WTC11 (cell line): ENCODE data around the gene FGFBP1. TPM values are rescaled to one million over a fixed set of nuclear protein-coding genes. Genes with fewer than 3 reads are reported as not detected.

Experiments used
- ATAC-seq: fragments of 200-7000 bp; cut with Tn5 transposase; 2 replicates; pipeline ENCODE4 v1.10.0; 2021; ENCODE audit warnings: mild to moderate bottlenecking, moderate library complexity
- CTCF ChIA-PET: fragments of 300-600 bp; sonication (Branson Sonifier 250); formaldehyde crosslinking; loops from one replicate; lab custom pipeline; 2021; ENCODE audit warnings: antibody characterized with exemption; lab: Charles Lee
- POLR2A ChIA-PET: fragments of 350-600 bp; sonication (Branson Sonifier 250); formaldehyde crosslinking; loops from one replicate; lab custom pipeline; 2021; ENCODE audit warnings: antibody characterized with exemption; lab: Charles Lee
- DNase-seq: peaks from one replicate; pipeline ENCODE4 v3.0.0; 2021; ENCODE audit warnings: low spot score
- H3K27ac Mint-ChIP-seq: 2 replicates; pipeline ENCODE4 v1.8.0; 2021; ENCODE audit warnings: mixed read lengths
- H3K27me3 Mint-ChIP-seq: 2 replicates; pipeline ENCODE4 v1.8.0; 2021; ENCODE audit warnings: low read depth, mild to moderate bottlenecking, moderate library complexity, mixed read lengths
- H3K36me3 Mint-ChIP-seq: 2 replicates; pipeline ENCODE4 v1.8.0; 2021; ENCODE audit warnings: mixed read lengths
- H3K4me1 Mint-ChIP-seq: 2 replicates; pipeline ENCODE4 v1.8.0; 2022; ENCODE audit warnings: mixed read lengths
- H3K4me3 Mint-ChIP-seq: 2 replicates; pipeline ENCODE4 v1.8.0; 2021; ENCODE audit warnings: mild to moderate bottlenecking, moderate library complexity, mixed read lengths
- H3K9me3 Mint-ChIP-seq: 2 replicates; pipeline ENCODE4 v1.8.0; 2021; ENCODE audit warnings: mixed read lengths
- CBFB ChIP-seq: sonication (generic); formaldehyde crosslinking; IDR thresholded peaks from 2 replicates; pipeline ENCODE4 v1.8.1; 2022; ENCODE audit warnings: mild to moderate bottlenecking, low read depth, missing genetic modification reagents
- CREB1 ChIP-seq: sonication (generic); formaldehyde crosslinking; IDR thresholded peaks from 2 replicates; pipeline ENCODE4 v1.8.0; 2023; ENCODE audit warnings: mild to moderate bottlenecking, missing genetic modification reagents
- ETV6 ChIP-seq: sonication (generic); formaldehyde crosslinking; IDR thresholded peaks from 2 replicates; pipeline ENCODE4 v1.8.1; 2022; ENCODE audit warnings: mild to moderate bottlenecking, missing genetic modification reagents
- FOXP1 ChIP-seq: sonication (generic); formaldehyde crosslinking; IDR thresholded peaks from 2 replicates; pipeline ENCODE4 v1.8.0; 2022; ENCODE audit warnings: missing genetic modification reagents, mild to moderate bottlenecking, moderate library complexity, borderline replicate concordance
- GRHL2 ChIP-seq: fragments of 250-450 bp; sonication (Bioruptor Pico); IDR thresholded peaks from 2 replicates; pipeline ENCODE4 v1.8.0; 2022; ENCODE audit warnings: mild to moderate bottlenecking, moderate library complexity; ENCODE audit not compliant: insufficient replicate concordance, severe bottlenecking
- HMGA2 ChIP-seq: fragments of 250-450 bp; sonication (Bioruptor Pico); IDR thresholded peaks from 2 replicates; pipeline ENCODE4 v1.4.0; 2021; ENCODE audit warnings: mild to moderate bottlenecking, moderate library complexity
- HMGXB4 ChIP-seq: sonication (generic); formaldehyde crosslinking; IDR thresholded peaks from 2 replicates; pipeline ENCODE4 v1.8.1; 2023; ENCODE audit warnings: mild to moderate bottlenecking, moderate library complexity, missing genetic modification reagents
- IRF1 ChIP-seq: sonication (generic); formaldehyde crosslinking; IDR thresholded peaks from 2 replicates; pipeline ENCODE4 v1.8.0; 2023; ENCODE audit warnings: missing genetic modification reagents
- KAT7 ChIP-seq: sonication (generic); formaldehyde crosslinking; IDR thresholded peaks from 2 replicates; pipeline ENCODE4 v1.8.1; 2023; ENCODE audit warnings: missing genetic modification reagents, mild to moderate bottlenecking, borderline replicate concordance
- MXD4 ChIP-seq: fragments of 250-450 bp; sonication (Bioruptor Pico); IDR thresholded peaks from 2 replicates; pipeline ENCODE4 v1.8.0; 2021; ENCODE audit warnings: mild to moderate bottlenecking, moderate library complexity, borderline replicate concordance
- NFATC4 ChIP-seq: fragments of 250-450 bp; sonication (Bioruptor Pico); IDR thresholded peaks from 2 replicates; pipeline ENCODE4 v1.9.0; 2021; ENCODE audit warnings: mild to moderate bottlenecking
- NR2C2 ChIP-seq: sonication (generic); formaldehyde crosslinking; IDR thresholded peaks from 2 replicates; pipeline ENCODE4 v1.8.0; 2022; ENCODE audit warnings: mild to moderate bottlenecking, missing genetic modification reagents
- OVOL2 ChIP-seq: fragments of 250-450 bp; sonication (Bioruptor Pico); IDR thresholded peaks from 2 replicates; pipeline ENCODE4 v1.9.0; 2021; ENCODE audit warnings: mild to moderate bottlenecking, borderline replicate concordance
- PREB ChIP-seq: sonication (generic); formaldehyde crosslinking; IDR thresholded peaks from 2 replicates; pipeline ENCODE4 v1.8.1; 2022; ENCODE audit warnings: mild to moderate bottlenecking, missing genetic modification reagents, moderate library complexity, borderline replicate concordance
- SMAD4 ChIP-seq: sonication (generic); formaldehyde crosslinking; IDR thresholded peaks from 2 replicates; pipeline ENCODE4 v1.8.0; 2022; ENCODE audit warnings: mild to moderate bottlenecking, missing genetic modification reagents
- TP53 ChIP-seq: sonication (generic); formaldehyde crosslinking; IDR thresholded peaks from 2 replicates; pipeline ENCODE4 v1.8.1; 2023; ENCODE audit warnings: mild to moderate bottlenecking, missing genetic modification reagents
- ZMAT4 ChIP-seq: fragments of 250-450 bp; sonication (Bioruptor Pico); IDR thresholded peaks from 2 replicates; pipeline ENCODE4 v1.9.0; 2021; ENCODE audit warnings: mild to moderate bottlenecking
- ZNF263 ChIP-seq: sonication (generic); formaldehyde crosslinking; IDR thresholded peaks from 2 replicates; pipeline ENCODE4 v1.8.1; 2022; ENCODE audit warnings: low read depth, mild to moderate bottlenecking, moderate library complexity, missing genetic modification reagents
- ZNF317 ChIP-seq: sonication (generic); formaldehyde crosslinking; IDR thresholded peaks from 2 replicates; pipeline ENCODE4 v1.8.1; 2023; ENCODE audit warnings: low read depth, mild to moderate bottlenecking, moderate library complexity, missing genetic modification reagents, borderline replicate concordance
- ZNF423 ChIP-seq: fragments of 250-450 bp; sonication (Bioruptor Pico); IDR thresholded peaks from 2 replicates; pipeline ENCODE4 v2.1.2; 2022; ENCODE audit warnings: mild to moderate bottlenecking, moderate library complexity
- total RNA-seq: library from RNA; stranded (reverse); gene quantifications from 3 replicates; pipeline ENCODE4 v1.2.3, GENCODE V29; 2021

FGFBP1 gene
- total RNA-seq, 1 experiment from 2014 or later = not detected

GRCh38 chr4:15953625-15954024 lies 15.1 kb upstream of the FGFBP1 start:
- H3K27me3 Mint-ChIP-seq = 0 out of 2 replicates have a peak, but pooled peaks cover 4% of the 10 kb centered on the region
- no peak overlapping the region for H3K4me3 Mint-ChIP-seq
- H3K9me3 Mint-ChIP-seq = peaks cover 35% of the 10 kb centered on the region
- no peak for DNase-seq
- peaks cover 15% of the 10 kb centered on the region for H3K36me3 Mint-ChIP-seq
- POLR2A ChIA-PET = no interaction called here
- no peak for ATAC-seq
- H3K4me1 Mint-ChIP-seq = peaks cover 12% of the 10 kb centered on the region
- no peak for TF ChIP-seq CBFB (CRISPR knock-in tag)
- no peak for TF ChIP-seq HMGA2 (CRISPR knock-in tag)
- TF ChIP-seq KAT7 (CRISPR knock-in tag) = no peak
- no peak for TF ChIP-seq MXD4 (CRISPR knock-in tag)
- no peak for TF ChIP-seq ETV6
- TF ChIP-seq NR2C2 (CRISPR knock-in tag) = no peak
- TF ChIP-seq PREB = no peak
- no peak for TF ChIP-seq TP53 (CRISPR knock-in tag)
- TF ChIP-seq HMGXB4 (CRISPR knock-in tag) = no peak
- no peak for TF ChIP-seq OVOL2 (CRISPR knock-in tag)
- TF ChIP-seq CREB1 = no peak
- H3K27ac Mint-ChIP-seq = no peak overlapping the region
- CTCF ChIA-PET = interaction anchor here (1.1 to 2.0 kb wide), 3 partner anchors 71 to 474 kb away, joined by 3 to 12 read pairs (median 4); no protein-coding TSS in a partner anchor

GRCh38 chr4:15951781-15952180 lies 13.2 kb upstream of the FGFBP1 start:
- POLR2A ChIA-PET = no interaction called here
- 0 out of 2 replicates have a peak, but pooled peaks cover 4% of the 10 kb centered on the region for H3K27me3 Mint-ChIP-seq

More at GRCh38 chr4:15951781-15952180, 13.2 kb upstream of the FGFBP1 start:
- CTCF ChIA-PET = interaction anchor here (1.0 kb wide), 1 partner anchor 69 kb away, joined by 3 read pairs; no protein-coding TSS in a partner anchor
- H3K27ac Mint-ChIP-seq = no peak overlapping the region
- no peaks in the 10 kb centered on the region for H3K4me1 Mint-ChIP-seq
- no peak for TF ChIP-seq ZMAT4 (CRISPR knock-in tag)
- no peak for TF ChIP-seq GRHL2 (CRISPR knock-in tag)
- no peak for TF ChIP-seq IRF1 (CRISPR knock-in tag)
- no peak for TF ChIP-seq FOXP1 (CRISPR knock-in tag)
- no peak for TF ChIP-seq ZNF317 (CRISPR knock-in tag)
- no peak for TF ChIP-seq ZNF263 (CRISPR knock-in tag)
- TF ChIP-seq PREB = no peak
- no peak for TF ChIP-seq NFATC4 (CRISPR knock-in tag)
- no peak for TF ChIP-seq ZNF423 (CRISPR knock-in tag)
- TF ChIP-seq SMAD4 (CRISPR knock-in tag) = no peak
- no peak overlapping the region for H3K4me3 Mint-ChIP-seq
- no peak for ATAC-seq
- peaks cover 35% of the 10 kb centered on the region for H3K9me3 Mint-ChIP-seq
- H3K36me3 Mint-ChIP-seq = peaks cover 15% of the 10 kb centered on the region
- no peak for DNase-seq
